Mucosa of rectum (tissue), 2 donors: ENCODE results near the gene WDR74.
"Not testable (repeated sequence)": the region's sequence is repeated elsewhere in the genome, so short reads cannot be mapped to it uniquely, and the experiment has no call there.

Experiments
- H3K27ac ChIP-seq, 2 donors: one replicate each; pipeline ENCODE4 v1.7.0; 2013; ENCODE audit warnings: inconsistent platforms in 2 of 2, low read depth in 2 of 2, low read length in 2 of 2
- H3K27me3 ChIP-seq, 2 donors: one replicate each; pipeline ENCODE4 v1.7.0; 2013; ENCODE audit warnings: low read length in 2 of 2; ENCODE audit not compliant: control insufficient read depth in 2 of 2, insufficient read depth in 2 of 2
- H3K36me3 ChIP-seq, 2 donors: one replicate each; pipeline ENCODE4 v1.7.0; 2013; ENCODE audit warnings: low read length in 2 of 2; ENCODE audit not compliant: control insufficient read depth in 2 of 2, insufficient read depth in 2 of 2
- H3K4me1 ChIP-seq, 2 donors: one replicate each; pipeline ENCODE4 v1.7.0; 2013; ENCODE audit warnings: low read length in 2 of 2, mild to moderate bottlenecking in 1 of 2; ENCODE audit not compliant: control insufficient read depth in 2 of 2, insufficient read depth in 2 of 2
- H3K4me3 ChIP-seq, 2 donors: one replicate each; pipeline ENCODE4 v1.7.0; 2013; ENCODE audit warnings: low read length in 2 of 2
- H3K9ac ChIP-seq, 2 donors: one replicate each; pipeline ENCODE4 v1.7.0; 2013; ENCODE audit warnings: low read length in 2 of 2, low read depth in 1 of 2, mild to moderate bottlenecking in 1 of 2
- H3K9me3 ChIP-seq, 2 donors: one replicate each; pipeline ENCODE4 v1.7.0; 2013; ENCODE audit warnings: low read length in 2 of 2; ENCODE audit not compliant: control insufficient read depth in 2 of 2
- donor health status: healthy.
- donor health status: Normal muscosa, but diverticular disease.

The WDR74 gene

GRCh38 chr11:62840721-62841360 lies 1.5 kb upstream of the WDR74 start:
- not testable (repeated sequence) for H3K9me3 ChIP-seq, H3K27me3 ChIP-seq
- Histone ChIP-seq H3K4me1 (peaks cover 15 to 19% of the 10 kb centered on the region in 2 donors), H3K27ac (peak overlapping the region; percentile 99), H3K9ac (peak overlapping the region; percentile 90 to 92), H3K4me3 (peak overlapping the region; percentile 85 to 93), H3K36me3 (peaks cover 5 to 12% of the 10 kb centered on the region in 2 donors)

- H3K27ac ChIP-seq: no peak overlapping the region
- peaks cover 20 to 28% of the 10 kb centered on the region in 2 donors for H3K36me3 ChIP-seq
- H3K27me3 ChIP-seq: no peaks in the 10 kb centered on the region
- no peaks in the 10 kb centered on the region for H3K9me3 ChIP-seq
- no peak overlapping the region for H3K4me3 ChIP-seq
- peaks cover 23 to 29% of the 10 kb centered on the region in 2 donors for H3K4me1 ChIP-seq
- H3K9ac ChIP-seq: no peak overlapping the region
Measured at GRCh38 chr11:62835336-62835735, 4.1 kb downstream of the WDR74 start.

- Histone ChIP-seq H3K27me3 (no peaks in the 10 kb centered on the region), H3K9ac (peak within 1 kb of the TSS; percentile 98), H3K4me3 (peak within 1 kb of the TSS; percentile 94 to 100), H3K36me3 (peaks cover 24 to 34% of the 10 kb centered on the region in 2 donors), H3K4me1 (peaks cover 19 to 21% of the 10 kb centered on the region in 2 donors), H3K27ac (peak within 1 kb of the TSS; percentile 99), H3K9me3 (no peaks in the 10 kb centered on the region)
Measured at GRCh38 chr11:62832336-62833234, 6.8 kb downstream of the WDR74 start, which contains the start of gene TEX54. Gene TEX54 (minus strand): TSS chr11:62832841.

GRCh38 chr11:62831520-62832335 lies 7.7 kb downstream of the WDR74 start, which contains the start of gene STX5:
Gene STX5 (minus strand): TSS chr11:62832051. CDS start chr11:62831243, 808 bp downstream.
- Histone ChIP-seq H3K27me3 (no peaks in the 10 kb centered on the region), H3K9me3 (no peaks in the 10 kb centered on the region), H3K4me1 (peaks cover 19 to 21% of the 10 kb centered on the region in 2 donors), H3K27ac (peak within 1 kb of the TSS; percentile 99), H3K9ac (peak within 1 kb of the TSS; percentile 98), H3K4me3 (peak within 1 kb of the TSS; percentile 94 to 100), H3K36me3 (peaks cover 32 to 37% of the 10 kb centered on the region in 2 donors)

- H3K36me3 ChIP-seq: peaks cover 28 to 34% of the 10 kb centered on the region in 2 donors
Measured at GRCh38 chr11:62830904-62831519, 8.4 kb downstream of the WDR74 start.

GRCh38 chr11:62828130-62828529 lies 11.3 kb downstream of the WDR74 start:
- H3K9ac ChIP-seq, H3K9me3 ChIP-seq, H3K27me3 ChIP-seq, H3K4me3 ChIP-seq, H3K27ac ChIP-seq: not testable (repeated sequence)
- H3K36me3 ChIP-seq: peaks cover 39 to 45% of the 10 kb centered on the region in 2 donors
- H3K4me1 ChIP-seq: peaks cover 14 to 19% of the 10 kb centered on the region in 2 donors

More at GRCh38 chr11:62830904-62831519, 8.4 kb downstream of the WDR74 start:
- H3K27me3 ChIP-seq: no peaks in the 10 kb centered on the region
- peak overlapping the region; percentile 94 to 100 for H3K4me3 ChIP-seq
- H3K9me3 ChIP-seq: no peaks in the 10 kb centered on the region
- H3K4me1 ChIP-seq: peaks cover 19 to 21% of the 10 kb centered on the region in 2 donors
- peak overlapping the region; percentile 99 for H3K27ac ChIP-seq
- H3K9ac ChIP-seq: peak overlapping the region; percentile 92 to 98

- H3K27me3 ChIP-seq: no peaks in the 10 kb centered on the region
- H3K4me1 ChIP-seq: no peaks in the 10 kb centered on the region
- peaks cover 61 to 70% of the 10 kb centered on the region in 2 donors for H3K36me3 ChIP-seq
- no peak overlapping the region for H3K9ac ChIP-seq
- H3K4me3 ChIP-seq: no peak overlapping the region
- no peak overlapping the region for H3K27ac ChIP-seq
- no peaks in the 10 kb centered on the region for H3K9me3 ChIP-seq
Measured at GRCh38 chr11:62823677-62824076, 15.7 kb downstream of the WDR74 start.

- no peaks in the 10 kb centered on the region for H3K4me1 ChIP-seq
- H3K36me3 ChIP-seq: peaks cover 18 to 27% of the 10 kb centered on the region in 2 donors
- H3K4me3 ChIP-seq: no peak overlapping the region
- no peak overlapping the region for H3K9ac ChIP-seq
- H3K27ac ChIP-seq: no peak overlapping the region
- no peaks in the 10 kb centered on the region for H3K9me3 ChIP-seq
- no peaks in the 10 kb centered on the region for H3K27me3 ChIP-seq
Measured at GRCh38 chr11:62817129-62817528, 22.3 kb downstream of the WDR74 start.

- no peak overlapping the region for H3K4me3 ChIP-seq
- H3K9me3 ChIP-seq: no peaks in the 10 kb centered on the region
- no peaks in the 10 kb centered on the region for H3K4me1 ChIP-seq
- H3K27ac ChIP-seq: no peak overlapping the region
- no peak overlapping the region for H3K9ac ChIP-seq
- H3K27me3 ChIP-seq: no peaks in the 10 kb centered on the region
- H3K36me3 ChIP-seq: peaks cover 18 to 22% of the 10 kb centered on the region in 2 donors
Measured at GRCh38 chr11:62816557-62816956, 22.8 kb downstream of the WDR74 start.
